Neural progenitor cell (in vitro differentiated cells): ENCODE results near the gene HRC.

ENCODE experiments used
- CTCF ChIP-seq: fragments of 200-600 bp; sonication (generic); IDR thresholded peaks from 2 replicates; pipeline ENCODE4 v1.5.1; 2017; ENCODE audit warnings: antibody characterized with exemption, mild to moderate bottlenecking
- EZH2 ChIP-seq: fragments of 200-600 bp; sonication (generic); IDR thresholded peaks from 2 replicates; pipeline ENCODE4 v1.6.1; 2017; ENCODE audit warnings: antibody characterized with exemption, mild to moderate bottlenecking, moderate library complexity

GRCh38 chr19:49161987-49162386 is 6.8 kb upstream of the HRC start:
- TF ChIP-seq CTCF (no peak), EZH2 (no peak)
